HG03196 (cell line): ENCODE results near the gene RSPH3.
"Not testable (repeated sequence)": the region's sequence is repeated elsewhere in the genome, so short reads cannot be mapped to it uniquely, and the experiment has no call there.

ENCODE experiments used
- ATAC-seq: cut with Tn5 transposase; IDR thresholded peaks from one replicate; pipeline ENCODE4 v1.9.1; 2021; ENCODE audit not compliant: unreplicated experiment

RSPH3 gene

GRCh38 chr6:158999666-159000403 lies at the start of gene RSPH3:
Gene RSPH3, minus strand, starts transcription at chr6:159000202. Its CDS starts 652 bp downstream, at chr6:158999550.
- peak; percentile 94 for ATAC-seq

- ATAC-seq, result no peak
These were observed 48.1 kb upstream of the RSPH3 start for GRCh38 chr6:159047891-159048685.

- ATAC-seq, result no peak
These were observed 45.8 kb upstream of the RSPH3 start for GRCh38 chr6:159045801-159046200.

GRCh38 chr6:159044899-159045727 lies 45.1 kb upstream of the RSPH3 start, which contains the start of gene TAGAP:
Gene TAGAP, minus strand, starts transcription at chr6:159044991. Its CDS starts 845 bp downstream, at chr6:159044146.
- ATAC-seq, result peak; percentile 70

GRCh38 chr6:159043947-159044346 lies 43.9 kb upstream of the RSPH3 start:
- no peak for ATAC-seq

- no peak for ATAC-seq
These were observed 43.2 kb upstream of the RSPH3 start for GRCh38 chr6:159043251-159043650.

GRCh38 chr6:159042826-159043181 lies 42.8 kb upstream of the RSPH3 start:
- no peak for ATAC-seq

- ATAC-seq, result peak; percentile 33
These were observed 42.2 kb upstream of the RSPH3 start for GRCh38 chr6:159042003-159042825.

GRCh38 chr6:159041181-159041580 lies 41.2 kb upstream of the RSPH3 start:
- ATAC-seq, result no peak

- no peak for ATAC-seq
These were observed 39.9 kb upstream of the RSPH3 start for GRCh38 chr6:159039885-159040258.

- peak; percentile 76 for ATAC-seq
These were observed 39.2 kb upstream of the RSPH3 start for GRCh38 chr6:159038914-159039884.

GRCh38 chr6:159038318-159038717 lies 38.3 kb upstream of the RSPH3 start:
- ATAC-seq, result not testable (repeated sequence)

- no peak for ATAC-seq
These were observed 37.8 kb upstream of the RSPH3 start for GRCh38 chr6:159037756-159038290.

GRCh38 chr6:159036673-159037072 lies 36.7 kb upstream of the RSPH3 start:
- ATAC-seq, result no peak

GRCh38 chr6:159035891-159036290 lies 35.9 kb upstream of the RSPH3 start:
- no peak for ATAC-seq

- ATAC-seq, result no peak
These were observed 33.4 kb upstream of the RSPH3 start for GRCh38 chr6:159033160-159034049.

GRCh38 chr6:159031846-159032245 lies 31.8 kb upstream of the RSPH3 start:
- ATAC-seq, result no peak

GRCh38 chr6:159030168-159030567 lies 30.2 kb upstream of the RSPH3 start:
- no peak for ATAC-seq
